Stimulated activated CD8-positive, alpha-beta memory T cell treated with anti-CD3 and anti-CD28 coated beads, Interleukin-4, amount 100 ng/mL, for 24 hours (primary cell): Measurements from ENCODE around the gene SNTA1.
"Not testable (repeated sequence)": the region's sequence is repeated elsewhere in the genome, so short reads cannot be mapped to it uniquely, and the experiment has no call there.

Source experiments
- DNase-seq: peaks from one replicate; pipeline ENCODE4 v3.0.0-alpha.2; 2020; ENCODE audit warnings: low read depth

The SNTA1 gene

DNA sequence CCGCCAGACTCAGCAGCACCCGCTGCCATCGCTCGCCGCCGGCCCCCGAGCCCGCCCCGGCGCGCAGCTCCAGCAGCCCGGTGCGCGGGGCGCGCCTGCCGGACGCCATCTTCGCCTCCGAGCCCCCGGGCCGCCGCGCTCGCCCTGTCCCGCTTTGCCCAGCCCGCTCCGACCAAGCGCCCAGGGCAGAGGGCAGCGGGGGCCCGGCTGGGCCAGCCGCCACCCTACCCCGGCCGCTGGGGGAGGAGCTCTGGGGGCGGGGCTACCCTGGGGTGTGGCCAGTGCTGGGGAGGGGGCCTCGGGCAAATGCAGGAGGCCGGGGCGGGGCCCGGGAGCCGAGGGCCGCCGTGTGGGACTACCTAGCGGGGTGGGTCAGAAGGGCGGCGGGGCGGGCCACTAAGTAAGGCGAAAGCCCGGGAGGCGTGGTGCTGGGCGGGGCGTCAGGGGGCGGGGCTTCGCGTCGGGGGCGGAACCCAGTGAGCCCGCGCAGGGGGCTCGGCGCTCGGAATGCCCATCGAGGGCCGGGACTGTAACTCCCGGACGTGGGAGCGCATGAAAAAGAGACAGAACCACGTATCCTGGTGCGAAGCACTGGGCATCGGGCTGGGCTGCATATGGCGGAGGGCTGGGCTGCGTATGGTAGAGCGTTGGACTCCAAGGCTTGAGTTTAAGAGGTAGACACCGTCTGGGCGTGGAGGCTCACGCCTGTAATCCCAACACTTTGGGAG is at the start of gene SNTA1:
SNTA1 (minus strand) TSS at position 252 of the 728 bp plus-strand sequence; CDS start at position 109, 143 bp downstream.
- peak; percentile 83 for DNase-seq

DNA sequence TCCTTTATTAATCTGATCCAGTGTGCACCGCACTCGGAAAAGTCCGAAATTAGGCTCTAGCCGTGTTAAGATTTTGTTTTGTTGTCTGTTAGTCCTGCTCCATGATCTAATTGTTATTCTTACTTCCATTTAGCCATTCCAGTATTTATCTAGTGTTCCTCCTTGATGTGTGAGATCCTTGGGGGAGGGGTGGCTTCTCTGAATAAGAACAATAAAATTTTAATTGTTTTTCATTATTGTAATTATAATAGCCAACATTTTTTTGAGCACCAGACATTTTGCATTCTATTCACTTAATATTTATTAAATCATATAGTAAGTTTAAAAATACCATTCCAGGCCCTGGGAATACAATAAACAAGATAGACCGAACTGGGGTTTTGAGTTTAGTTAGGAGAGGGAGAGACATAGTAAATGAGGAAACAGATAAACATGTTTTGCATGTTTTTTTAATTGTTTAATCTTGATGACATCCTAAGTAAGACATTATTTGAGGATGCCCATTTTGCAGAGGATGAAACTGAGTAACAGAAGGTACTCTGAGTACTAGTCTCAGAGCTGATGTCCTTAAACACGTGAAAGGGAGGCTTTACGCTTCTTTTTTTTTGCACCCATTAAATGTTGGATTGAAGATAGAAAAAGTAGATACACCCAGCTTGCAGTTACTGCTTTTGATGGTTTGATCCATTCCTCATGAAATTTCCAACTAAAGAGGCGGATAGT is 47.5 kb upstream of the SNTA1 start:
- no peak for DNase-seq

DNA sequence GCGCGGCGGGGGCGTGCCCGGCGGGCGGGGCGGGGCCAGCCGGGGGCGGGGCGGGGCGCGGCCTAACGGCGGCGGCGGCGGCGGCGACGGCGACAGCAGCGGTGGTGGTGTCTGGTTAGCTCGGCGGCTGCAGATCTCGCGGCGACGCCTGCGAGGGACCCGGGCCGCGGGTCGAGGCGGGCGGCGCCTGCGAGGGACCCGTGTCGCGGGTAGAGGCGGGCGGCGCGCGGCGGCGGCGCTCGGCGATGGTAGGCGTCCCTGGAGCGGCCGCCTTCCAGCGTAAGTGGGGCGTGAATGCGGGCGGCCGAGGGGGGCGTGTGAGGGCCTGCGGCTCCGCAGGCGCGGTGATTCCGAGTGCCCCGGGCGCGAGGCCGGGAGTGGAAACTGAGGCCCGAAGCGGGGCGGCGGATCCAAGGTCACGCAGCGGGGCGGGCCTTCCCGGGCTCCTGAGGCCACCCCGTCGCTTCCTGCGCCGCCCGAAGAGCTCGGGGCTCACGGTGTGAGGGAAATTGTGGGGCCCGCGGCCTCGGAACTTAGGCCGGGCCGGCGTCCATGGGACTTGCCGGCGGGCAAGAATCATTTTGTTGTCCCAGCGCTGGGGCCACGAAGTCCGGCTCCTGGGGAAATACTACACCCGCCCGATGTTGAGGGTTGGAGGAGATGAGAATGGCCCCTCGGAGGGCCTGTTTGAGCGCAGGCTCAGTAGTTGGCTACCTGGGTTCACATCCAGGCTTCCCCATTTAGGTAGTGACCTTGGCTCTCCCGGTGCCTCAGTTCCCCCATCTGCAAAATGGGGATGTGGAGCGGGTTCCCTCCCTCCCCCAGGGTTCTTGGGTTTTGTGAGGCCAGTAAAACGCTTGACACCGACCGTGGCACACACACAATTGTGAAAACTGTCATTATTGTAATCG is 46.7 kb upstream of the SNTA1 start, which contains the start of gene CBFA2T2:
CBFA2T2 (plus strand) TSS at position 74 of the 911 bp plus-strand sequence; CDS start at position 246, 172 bp downstream.
- DNase-seq: peak; percentile 54

DNA sequence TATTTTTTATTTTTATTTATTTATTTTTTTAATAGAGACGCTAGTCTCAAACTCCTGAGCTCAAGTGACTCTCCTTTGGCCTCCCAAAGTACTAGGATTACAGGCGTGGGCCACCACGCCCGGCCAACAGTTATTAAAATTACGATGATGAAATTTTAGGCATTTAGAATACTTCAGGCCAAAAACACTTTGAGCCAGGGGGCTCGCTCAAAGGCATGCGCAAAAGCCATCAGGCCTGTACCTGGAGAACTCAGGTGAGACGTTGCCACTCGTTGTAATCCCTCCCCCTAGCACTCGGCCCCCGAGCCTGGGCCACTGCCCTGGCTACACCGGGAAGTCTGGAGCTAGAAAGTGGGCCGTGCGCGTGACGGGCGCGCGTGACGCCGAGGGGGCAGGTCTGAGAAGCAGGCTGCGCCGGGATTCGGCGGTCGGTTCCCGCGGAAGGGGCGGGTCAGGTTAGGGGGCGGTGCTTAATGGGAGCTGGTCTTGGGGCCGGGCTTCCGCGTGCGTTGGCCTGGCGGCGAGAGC is 46.0 kb upstream of the SNTA1 start:
- peak; percentile 98 for DNase-seq

DNA sequence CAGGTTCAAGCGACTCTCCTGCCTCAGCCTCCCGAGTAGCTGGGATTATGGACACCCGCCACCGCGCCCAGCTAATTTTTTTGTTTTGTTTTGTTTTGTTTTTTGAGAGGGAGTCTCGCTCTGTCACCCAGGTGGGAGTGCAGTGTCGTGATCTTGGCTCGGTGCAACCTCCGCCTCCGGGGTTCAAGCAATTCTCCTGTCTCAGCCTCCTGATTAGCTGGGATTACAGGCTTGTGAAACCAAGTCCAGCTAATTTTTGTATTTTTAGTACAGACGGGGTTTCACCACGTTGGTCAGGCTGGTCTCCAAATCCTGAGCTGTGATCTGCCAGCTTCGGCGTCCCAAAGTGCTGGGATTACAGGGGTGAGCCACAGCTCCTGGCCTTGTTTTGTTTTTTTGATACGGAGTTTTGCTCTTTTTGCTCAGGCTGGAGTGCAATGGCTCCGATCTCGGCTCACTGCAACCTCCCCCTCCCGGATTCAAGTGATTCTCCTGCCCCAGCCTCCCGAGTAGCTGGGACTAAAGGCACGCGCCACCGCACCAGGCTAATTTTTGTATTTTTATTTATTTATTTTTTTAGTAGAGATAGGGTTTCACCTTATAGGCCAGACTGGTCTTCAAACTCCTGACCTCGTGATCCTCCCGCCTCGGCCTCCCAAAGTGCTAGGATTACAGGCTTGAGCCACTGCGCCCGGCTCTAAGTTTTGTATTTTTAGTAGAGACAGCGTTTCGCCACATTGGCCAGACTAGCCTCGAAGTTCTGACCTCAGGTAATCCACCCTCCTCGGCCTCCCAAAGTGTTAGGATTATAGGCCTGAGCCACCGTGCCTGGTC is 45.3 kb upstream of the SNTA1 start:
- DNase-seq: not testable (repeated sequence)

DNA sequence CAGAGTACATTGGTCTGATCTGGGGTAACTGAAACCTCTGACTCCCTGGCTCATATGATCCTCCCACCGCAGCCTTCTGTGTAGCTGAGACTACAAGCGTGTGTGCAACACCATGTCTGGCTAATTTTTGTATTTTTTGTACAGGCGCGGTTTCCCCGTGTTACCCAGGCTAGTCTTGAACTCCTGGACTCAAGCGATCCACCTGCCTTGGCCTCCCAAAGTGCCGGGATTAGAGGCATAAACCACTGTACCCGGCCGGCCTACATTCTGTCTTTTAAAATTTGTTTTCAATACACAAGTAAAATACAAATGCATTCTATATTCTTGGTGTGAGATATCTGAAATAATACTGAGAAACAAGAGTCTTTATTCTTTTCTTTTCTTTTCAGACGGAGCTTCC is 44.6 kb upstream of the SNTA1 start:
- no peak for DNase-seq

DNA sequence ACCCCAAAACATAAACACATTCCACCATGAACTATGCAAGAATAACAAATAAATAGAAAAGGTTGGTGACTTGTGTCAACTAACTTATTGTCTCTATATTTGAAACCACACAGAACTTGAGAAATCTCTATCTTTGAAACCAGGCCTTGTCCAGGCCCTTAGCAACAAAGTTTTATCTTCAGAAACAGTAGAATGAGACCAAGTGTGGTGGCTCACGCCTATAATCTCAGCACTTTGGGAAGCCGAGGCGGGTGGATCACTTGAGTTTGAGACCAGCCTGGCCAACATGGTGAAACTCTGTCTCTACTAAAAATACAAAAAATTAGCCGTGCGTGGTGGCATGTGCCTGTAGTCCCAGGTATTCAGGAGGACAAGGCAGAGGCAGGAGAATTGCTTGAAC is 39.6 kb upstream of the SNTA1 start:
- not testable (repeated sequence) for DNase-seq

DNA sequence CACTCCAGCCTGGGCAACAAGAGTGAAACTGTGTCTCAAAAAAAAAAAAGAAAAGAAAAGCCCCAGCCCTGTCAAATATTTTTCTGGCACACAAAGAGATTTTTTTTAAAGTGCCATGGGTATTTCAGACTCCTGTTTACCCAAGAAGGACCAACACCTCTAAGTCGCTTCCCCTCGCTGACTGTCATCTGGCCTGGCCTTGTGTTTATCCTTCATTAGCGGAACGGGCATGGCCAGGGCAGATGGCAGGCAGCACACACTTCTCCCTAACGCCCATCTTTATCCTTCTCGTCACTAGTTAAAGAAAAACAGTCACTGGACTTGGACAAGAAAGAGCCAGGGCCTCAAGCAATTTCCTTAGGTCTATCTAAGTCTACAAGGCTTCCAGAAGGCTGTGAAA is 39.0 kb upstream of the SNTA1 start:
- DNase-seq: no peak

DNA sequence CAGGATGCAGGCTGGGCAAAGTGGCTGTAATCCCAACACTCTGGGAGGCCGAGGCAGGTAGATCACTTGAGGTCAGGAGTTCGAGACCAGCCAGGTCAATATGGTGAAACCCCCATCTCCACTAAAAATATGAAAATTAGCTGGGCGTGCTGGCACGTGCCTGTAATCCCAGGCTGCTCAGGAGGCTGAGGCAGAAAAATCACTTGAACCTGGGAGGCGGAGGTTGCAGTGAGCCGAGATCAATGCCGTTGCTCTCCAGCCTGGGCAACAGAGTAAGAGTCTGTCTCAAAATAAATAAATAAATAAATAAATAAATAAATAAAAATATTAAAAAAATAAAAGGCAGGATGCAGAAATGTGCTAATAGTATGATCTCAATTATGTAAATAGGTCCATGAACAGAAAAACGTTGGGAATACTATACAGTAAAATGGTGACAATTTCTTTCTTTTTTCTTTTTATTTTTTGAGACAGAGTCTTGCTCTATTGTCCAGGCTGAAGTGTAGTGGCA is 37.9 kb upstream of the SNTA1 start:
- DNase-seq: no peak

DNA sequence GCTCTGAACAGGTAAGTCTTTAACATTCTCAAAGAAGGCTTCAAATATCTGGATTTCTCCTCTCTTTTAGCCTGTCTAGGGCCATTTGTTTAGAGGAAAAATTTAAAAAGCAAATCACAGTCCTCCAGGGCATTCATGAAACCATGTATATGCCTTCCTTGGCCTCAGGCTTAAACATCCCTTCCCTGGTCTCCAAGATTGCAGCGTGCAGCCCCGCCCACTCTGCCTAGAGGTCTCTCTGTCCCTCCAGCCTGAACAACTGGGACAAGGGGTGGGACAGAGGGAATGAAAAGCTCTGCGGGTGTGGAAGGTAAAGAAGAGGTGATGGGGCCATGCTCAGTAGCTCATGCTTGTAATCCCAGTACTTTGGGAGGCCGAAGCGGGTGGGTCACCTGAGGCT is 36.5 kb upstream of the SNTA1 start:
- no peak for DNase-seq

DNA sequence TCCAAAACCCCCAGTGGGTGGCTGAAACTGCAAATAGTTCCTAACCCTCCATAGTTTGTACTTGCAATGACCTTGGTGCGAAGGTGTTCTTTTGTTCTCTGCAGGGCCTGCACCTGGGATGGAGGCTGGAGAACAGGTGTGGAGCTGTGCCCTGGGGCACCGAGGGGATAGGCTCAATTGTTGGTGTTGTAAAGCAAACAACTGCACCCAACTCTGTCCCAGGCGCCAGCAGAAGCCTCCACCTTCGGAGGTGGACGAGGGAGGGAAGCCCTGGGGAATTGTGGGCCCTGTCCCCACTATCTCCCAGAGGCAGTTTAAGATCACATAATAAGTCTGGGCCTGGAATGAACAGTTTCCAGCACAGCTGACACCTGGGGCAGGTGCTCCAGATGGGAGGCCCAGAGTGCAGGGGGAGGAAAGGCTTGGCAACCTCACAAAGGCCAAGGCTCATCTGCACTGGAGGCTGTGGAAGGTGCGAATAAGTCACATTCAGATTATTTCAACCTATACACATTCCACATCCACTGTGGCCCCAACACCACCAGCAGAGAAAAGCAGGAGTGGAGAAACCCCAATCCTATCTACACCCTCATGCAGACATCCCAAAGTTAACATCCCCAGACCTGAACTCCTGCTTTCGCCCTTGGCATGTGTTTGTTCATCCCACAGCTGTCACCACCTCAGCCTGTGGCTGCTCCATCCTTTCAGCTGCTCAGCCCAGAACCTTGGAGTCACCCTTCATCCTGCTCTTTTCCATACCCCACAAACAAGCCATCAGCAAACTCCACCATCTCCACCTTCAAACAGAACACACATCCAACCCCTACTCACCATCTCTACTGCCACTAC is 34.0 kb upstream of the SNTA1 start:
- DNase-seq: no peak

DNA sequence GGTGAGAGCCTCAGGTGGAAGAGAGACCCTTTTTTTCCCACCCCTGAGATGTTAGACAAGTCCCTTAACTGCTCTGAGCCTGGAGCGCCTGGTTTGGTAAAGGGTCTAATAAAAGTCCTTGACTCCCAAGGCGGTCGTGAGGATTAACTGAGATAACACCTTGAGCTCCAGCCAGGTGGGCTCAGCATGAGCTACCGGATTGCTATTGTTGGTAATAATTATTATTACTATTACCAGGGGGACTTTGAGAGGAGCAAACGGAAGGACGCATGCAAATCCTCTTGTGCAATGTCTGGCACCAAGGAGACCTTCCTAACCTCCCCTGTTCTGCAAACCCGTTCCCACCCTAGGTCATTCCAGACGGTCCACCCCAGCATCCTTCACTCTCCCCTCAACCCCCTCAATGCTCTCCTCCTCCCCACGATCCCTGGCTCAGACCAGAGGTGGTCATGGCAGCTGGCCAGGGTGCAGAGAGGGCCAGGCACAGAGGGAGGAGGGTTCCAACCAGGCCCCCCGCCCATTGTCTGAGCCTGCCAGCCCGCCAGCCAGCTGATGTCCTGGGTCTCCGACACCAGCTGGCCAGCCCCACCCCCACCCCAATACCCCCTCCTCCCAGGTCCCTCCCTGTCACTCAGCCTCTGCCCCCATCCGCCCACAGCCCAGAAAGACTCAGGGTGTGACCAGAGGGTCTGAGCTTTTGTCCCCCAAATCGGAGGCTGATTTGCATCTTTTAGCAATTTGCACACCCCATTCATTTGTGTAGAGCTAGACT is 32.0 kb upstream of the SNTA1 start:
- DNase-seq: no peak

DNA sequence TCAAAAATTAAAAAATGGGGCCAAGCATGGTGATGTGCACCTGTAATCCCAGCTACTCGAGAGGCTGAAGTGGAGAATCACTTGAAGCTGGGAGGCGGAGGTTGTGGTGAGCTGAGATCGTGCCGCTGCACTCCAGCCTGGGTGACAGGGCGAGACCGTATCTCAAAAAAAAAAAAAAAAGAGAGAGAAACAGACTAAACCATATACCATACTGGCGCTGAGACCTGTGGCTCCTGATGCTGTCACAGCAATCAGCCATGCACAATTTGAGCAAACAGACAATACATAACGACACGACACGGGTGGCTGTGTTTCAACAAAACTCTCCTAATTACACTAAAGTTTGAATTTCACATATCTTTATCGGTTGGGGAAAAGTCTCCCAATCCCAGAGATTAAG is 31.4 kb upstream of the SNTA1 start:
- DNase-seq: no peak

DNA sequence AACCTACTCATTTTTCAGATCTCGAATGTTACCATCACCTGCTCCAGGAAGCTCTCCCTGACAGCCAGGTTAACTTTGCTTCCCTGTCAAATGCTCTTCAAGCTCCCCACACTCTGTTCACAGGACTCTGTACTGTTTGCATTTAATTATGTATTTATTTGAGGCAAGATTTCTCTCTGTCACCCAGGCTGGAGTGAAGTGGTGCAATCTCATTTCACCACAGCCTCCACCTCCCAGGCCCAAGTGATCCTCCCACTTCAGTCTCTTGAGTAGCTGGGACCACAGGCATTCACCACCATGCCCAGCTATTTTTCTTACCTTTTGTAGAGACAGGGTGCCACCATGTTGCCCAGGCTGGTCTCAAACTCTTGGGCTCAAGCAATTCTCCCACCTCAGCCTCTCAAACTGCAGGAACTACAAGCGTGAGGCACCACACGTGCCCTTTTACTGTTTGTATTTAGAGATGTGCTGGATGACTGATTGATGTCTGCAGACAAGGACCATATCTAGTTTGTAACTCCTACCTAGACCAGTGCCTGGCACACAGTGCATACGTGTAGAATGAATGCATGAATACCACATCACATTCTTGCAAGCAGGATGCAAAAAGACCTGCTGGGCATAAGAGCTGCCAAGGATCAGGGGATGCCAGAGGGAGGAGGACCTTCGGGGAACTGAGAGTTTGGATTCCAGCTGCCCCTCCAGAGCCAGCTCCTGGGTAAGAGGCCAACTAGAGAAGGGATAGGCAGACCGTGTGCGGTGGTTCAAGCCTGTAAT is 30.7 kb upstream of the SNTA1 start:
- no peak for DNase-seq

DNA sequence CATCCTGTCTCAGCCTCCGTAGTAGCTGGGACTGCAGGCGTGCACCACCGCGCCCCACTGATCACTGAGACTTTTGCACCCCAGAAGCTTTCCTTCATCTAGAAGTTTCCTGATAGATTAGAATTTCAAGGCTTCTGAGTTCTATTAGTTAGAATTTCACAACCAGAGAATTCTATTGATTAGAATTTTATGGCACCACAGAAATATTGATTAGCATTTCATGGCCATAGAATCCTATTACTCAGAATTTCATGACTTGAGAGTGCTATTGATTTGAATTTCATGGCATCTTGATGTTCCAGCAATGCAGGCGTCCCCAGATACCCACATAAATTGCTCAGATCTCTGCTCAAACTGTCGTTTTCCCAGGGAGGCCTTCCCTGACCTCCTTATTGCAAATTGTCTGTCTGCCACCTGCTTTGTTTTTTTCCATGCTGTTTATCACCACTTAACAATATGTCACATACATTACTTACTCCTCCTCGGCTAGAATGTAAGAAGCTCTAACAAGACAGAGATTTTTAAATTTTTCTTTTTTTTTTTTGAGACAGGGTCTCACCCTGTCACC is 29.4 kb upstream of the SNTA1 start:
- DNase-seq: no peak

DNA sequence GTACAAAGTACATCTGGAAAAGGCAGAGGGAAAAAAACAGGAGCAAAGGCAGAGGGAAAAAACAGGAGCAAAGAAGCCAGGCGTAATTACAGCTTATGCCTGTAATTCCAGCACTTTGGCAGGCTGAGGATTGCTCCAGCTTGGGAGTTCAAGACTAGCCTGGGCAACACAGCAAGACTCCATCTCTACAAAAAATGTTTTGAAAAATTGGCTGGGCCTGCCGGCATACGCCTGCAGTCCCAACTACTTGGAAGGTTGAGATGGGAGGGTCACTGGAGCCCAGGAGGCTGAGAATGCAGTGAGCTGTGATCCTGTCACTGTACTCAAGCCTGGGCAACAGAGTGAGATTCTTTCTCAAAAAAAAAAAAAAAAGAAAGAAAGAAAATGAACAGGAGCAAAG is 27.3 kb upstream of the SNTA1 start:
- DNase-seq: no peak

DNA sequence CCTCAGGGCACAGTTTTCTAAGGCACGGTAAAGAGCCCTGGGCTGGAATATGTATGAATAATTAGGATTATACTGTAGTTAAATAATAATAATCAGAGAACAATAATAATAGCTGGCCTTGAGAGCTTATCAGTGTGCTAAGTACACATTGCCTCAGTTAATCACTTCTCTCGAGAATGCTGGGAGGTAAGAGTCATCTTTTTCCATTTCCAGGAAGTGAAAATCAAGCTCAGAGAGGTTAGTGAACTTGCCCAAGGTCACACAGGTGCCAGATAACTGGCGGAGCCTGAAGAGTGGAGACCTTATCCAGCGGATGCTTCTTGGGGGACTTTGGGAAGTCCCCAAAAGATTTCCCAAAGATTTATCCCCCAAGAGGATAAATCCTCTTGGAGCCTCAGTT is 26.9 kb upstream of the SNTA1 start:
- no peak for DNase-seq

DNA sequence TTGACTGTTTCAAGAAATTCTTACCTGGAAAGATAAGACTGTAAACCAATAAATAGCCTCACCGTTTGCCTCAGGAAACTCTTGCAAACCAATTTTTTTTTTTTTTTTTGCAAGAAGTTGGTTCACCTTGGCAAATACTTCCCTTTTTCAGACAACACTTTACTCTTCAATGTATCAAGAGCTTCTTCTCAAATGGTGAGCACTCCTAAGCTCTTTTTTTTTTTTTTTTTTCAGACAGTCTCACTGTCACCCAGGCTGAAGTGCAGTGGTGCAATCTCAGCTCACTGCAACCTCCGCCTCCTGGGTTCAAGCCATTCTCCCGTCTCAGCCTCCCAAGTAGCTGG is 22.7 kb upstream of the SNTA1 start:
- DNase-seq: no peak
